ENCODE results near the gene KRTAP10-11. TPM values are rescaled to one million over a fixed set of nuclear protein-coding genes. Genes with fewer than 3 reads are reported as not detected.
"Not testable (repeated sequence)": the region's sequence is repeated elsewhere in the genome, so short reads cannot be mapped to it uniquely, and the experiment has no call there.

The KRTAP10-11 gene
- total RNA-seq, 1 donor from 2014 or later, result not detected

- Mint-ChIP-seq H3K27ac (peak overlapping the region; percentile 73), H3K27me3 (ENCODE audit: insufficient read depth, low read depth) (peaks cover 24% of the 10 kb centered on the region), H3K9me3 (peaks cover 11% of the 10 kb centered on the region), H3K4me3 (peak overlapping the region; percentile 75), H3K4me1 (peaks cover 23% of the 10 kb centered on the region), H3K36me3 (no peaks in the 10 kb centered on the region)
- Histone ChIP-seq H3K4me3 (no peak overlapping the region), H3K36me3 (no peaks in the 10 kb centered on the region), H3K9me3 (ENCODE audit: low read depth) (no peaks in the 10 kb centered on the region), H3K79me2 (ENCODE audit: low read depth) (no peaks in the 10 kb centered on the region), H3K4me1 (peaks cover 12% of the 10 kb centered on the region), H4K20me1 (ENCODE audit: low read depth) (no peaks in the 10 kb centered on the region), H3K4me2 (peak overlapping the region; percentile 26), H3F3A (ENCODE audit: low read depth) (peaks cover 9% of the 10 kb centered on the region), H3K27ac (no peak overlapping the region), H3K27me3 (peaks cover 19% of the 10 kb centered on the region), H2AFZ (replicated peaks) (no peak overlapping the region), H3K9ac (no peak overlapping the region)
- DNase-seq (ENCODE audit: low spot score), result no peak
- TF ChIP-seq EZH2phosphoT487 (IDR thresholded peaks at IDR 0.05), result no peak
- no peak for TF ChIP-seq EZH2 (IDR thresholded peaks at IDR 0.05)
- TF ChIP-seq CTCF (IDR thresholded peaks at IDR 0.05), result no peak
These were observed 40.8 kb downstream of the KRTAP10-11 start for GRCh38 chr21:44686843-44687561.

DNA sequence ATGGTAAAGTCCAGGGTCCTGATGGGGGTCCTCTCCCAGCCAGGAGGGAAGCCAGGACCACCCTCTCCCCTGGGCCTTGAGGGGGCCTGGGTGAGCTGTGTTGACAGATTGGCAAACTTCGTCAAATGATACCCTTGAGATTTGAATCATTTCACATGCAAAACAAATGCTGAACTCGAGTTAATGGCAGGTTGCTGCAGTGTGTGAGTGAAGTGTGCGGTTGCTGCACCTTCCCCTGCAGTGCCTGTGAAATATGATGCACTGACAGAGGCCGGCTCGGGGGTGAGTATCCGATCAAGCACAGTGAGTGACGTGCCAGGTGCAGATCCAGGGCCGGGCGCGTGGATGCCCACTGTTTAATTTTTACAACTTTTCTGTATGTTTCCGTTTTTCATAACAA, 41.5 kb downstream of the KRTAP10-11 start:
- Mint-ChIP-seq H3K9me3 (peaks cover 16% of the 10 kb centered on the region), H3K36me3 (peaks cover under 1% of the 10 kb centered on the region), H3K27me3 (ENCODE audit: insufficient read depth, low read depth) (peaks cover 23% of the 10 kb centered on the region), H3K27ac (peak overlapping the region; percentile 74), H3K4me3 (peak overlapping the region; percentile 52), H3K4me1 (peaks cover 23% of the 10 kb centered on the region)
- Histone ChIP-seq H3K4me2 (no peak overlapping the region), H3K27ac (no peak overlapping the region), H3F3A (ENCODE audit: low read depth) (peaks cover 9% of the 10 kb centered on the region), H3K36me3 (no peaks in the 10 kb centered on the region), H3K4me1 (peaks cover 12% of the 10 kb centered on the region), H4K20me1 (ENCODE audit: low read depth) (no peaks in the 10 kb centered on the region), H2AFZ (replicated peaks) (no peak overlapping the region), H3K27me3 (peaks cover 19% of the 10 kb centered on the region), H3K79me2 (ENCODE audit: low read depth) (no peaks in the 10 kb centered on the region), H3K4me3 (no peak overlapping the region), H3K9me3 (ENCODE audit: low read depth) (no peaks in the 10 kb centered on the region), H3K9ac (no peak overlapping the region)
- no peak for TF ChIP-seq EZH2 (IDR thresholded peaks at IDR 0.05)
- TF ChIP-seq CTCF (IDR thresholded peaks at IDR 0.05), result no peak
- no peak for TF ChIP-seq EZH2phosphoT487 (IDR thresholded peaks at IDR 0.05)
- DNase-seq (ENCODE audit: low spot score), result no peak

- H3K4me2 ChIP-seq; H2AFZ ChIP-seq (replicated peaks); H3K27ac Mint-ChIP-seq; H3F3A ChIP-seq (ENCODE audit: low read depth); H3K9me3 ChIP-seq (ENCODE audit: low read depth); DNase-seq (ENCODE audit: low spot score); H4K20me1 ChIP-seq (ENCODE audit: low read depth); H3K36me3 Mint-ChIP-seq; H3K9ac ChIP-seq; H3K27ac ChIP-seq; H3K79me2 ChIP-seq (ENCODE audit: low read depth); H3K4me3 ChIP-seq; H3K36me3 ChIP-seq; H3K4me3 Mint-ChIP-seq: not testable (repeated sequence)
- Mint-ChIP-seq H3K4me1 (peaks cover 23% of the 10 kb centered on the region), H3K27me3 (ENCODE audit: insufficient read depth, low read depth) (peaks cover 21% of the 10 kb centered on the region), H3K9me3 (peaks cover 18% of the 10 kb centered on the region)
- peaks cover 12% of the 10 kb centered on the region for H3K4me1 ChIP-seq
- peaks cover 14% of the 10 kb centered on the region for H3K27me3 ChIP-seq
These were observed 43.5 kb downstream of the KRTAP10-11 start for GRCh38 chr21:44689740-44690139.

GRCh38 chr21:44691686-44692085, 45.5 kb downstream of the KRTAP10-11 start:
- no peak for DNase-seq (ENCODE audit: low spot score)
- peaks cover 5% of the 10 kb centered on the region for H3K9me3 ChIP-seq (ENCODE audit: low read depth)
- Mint-ChIP-seq H3K27me3 (ENCODE audit: insufficient read depth, low read depth) (peaks cover 21% of the 10 kb centered on the region), H3K27ac (no peak overlapping the region), H3K4me3 (no peak overlapping the region), H3K9me3 (peaks cover 19% of the 10 kb centered on the region), H3K36me3 (peaks cover 3% of the 10 kb centered on the region), H3K4me1 (peaks cover 27% of the 10 kb centered on the region)
- H3K4me3 ChIP-seq, result no peak overlapping the region
- peaks cover 13% of the 10 kb centered on the region for H3K27me3 ChIP-seq
- H3K27ac ChIP-seq, result no peak overlapping the region
- no peak overlapping the region for H3K9ac ChIP-seq
- no peak for TF ChIP-seq EZH2phosphoT487 (IDR thresholded peaks at IDR 0.05)
- TF ChIP-seq CTCF (IDR thresholded peaks at IDR 0.05), result no peak
- TF ChIP-seq EZH2 (IDR thresholded peaks at IDR 0.05), result no peak
- no peak overlapping the region for H2AFZ ChIP-seq (replicated peaks)
- no peaks in the 10 kb centered on the region for H4K20me1 ChIP-seq (ENCODE audit: low read depth)
- H3K36me3 ChIP-seq, result no peaks in the 10 kb centered on the region
- H3F3A ChIP-seq (ENCODE audit: low read depth), result peaks cover 6% of the 10 kb centered on the region
- H3K4me1 ChIP-seq, result peaks cover 6% of the 10 kb centered on the region
- no peaks in the 10 kb centered on the region for H3K79me2 ChIP-seq (ENCODE audit: low read depth)
- H3K4me2 ChIP-seq, result no peak overlapping the region
